DOHH2 (cell line): ENCODE results near the gene TLE5.

ENCODE experiments used
- H3F3A ChIP-seq: fragments of 200-600 bp; sonication (generic), shearing (Covaris generic); 2 replicates; pipeline ENCODE4 v1.6.0; 2016; ENCODE audit warnings: antibody characterized with exemption, mild to moderate bottlenecking; ENCODE audit not compliant: control insufficient read depth, insufficient read depth
- H3K27ac ChIP-seq: fragments of 200-600 bp; sonication (generic); 2 replicates; pipeline ENCODE4 v1.5.1; 2014; ENCODE audit warnings: low read depth, mild to moderate bottlenecking, low read length, moderate library complexity
- H3K27me3 ChIP-seq: fragments of 200-600 bp; sonication (generic); 2 replicates; pipeline ENCODE4 v1.6.1; 2014; ENCODE audit warnings: mild to moderate bottlenecking, low read length, mixed read lengths; ENCODE audit not compliant: control insufficient read depth
- H3K36me3 ChIP-seq: fragments of 200-600 bp; sonication (generic); 2 replicates; pipeline ENCODE4 v1.6.1; 2014; ENCODE audit warnings: mild to moderate bottlenecking, low read length, moderate library complexity, mixed read lengths; ENCODE audit not compliant: control insufficient read depth
- H3K4me1 ChIP-seq: fragments of 200-600 bp; sonication (generic); 2 replicates; pipeline ENCODE4 v1.6.1; 2014; ENCODE audit warnings: mild to moderate bottlenecking, low read length, mixed read lengths; ENCODE audit not compliant: control insufficient read depth
- H3K4me2 ChIP-seq: fragments of 200-600 bp; sonication (generic); 2 replicates; pipeline ENCODE4 v1.6.0; 2014; ENCODE audit warnings: mild to moderate bottlenecking, low read length, moderate library complexity
- H3K4me3 ChIP-seq: fragments of 200-600 bp; sonication (generic); 2 replicates; pipeline ENCODE4 v1.5.1; 2014; ENCODE audit warnings: mild to moderate bottlenecking, low read length, mixed read lengths
- H3K79me2 ChIP-seq: fragments of 200-600 bp; sonication (generic); 2 replicates; pipeline ENCODE4 v1.6.1; 2014; ENCODE audit warnings: mild to moderate bottlenecking, low read length, mixed read lengths; ENCODE audit not compliant: control insufficient read depth
- H3K9me2 ChIP-seq: fragments of 200-600 bp; sonication (generic); replicated peaks from 2 replicates; pipeline ENCODE4 v1.6.1; 2014; ENCODE audit warnings: mild to moderate bottlenecking, low read length, mixed read lengths; ENCODE audit not compliant: control insufficient read depth
- H3K9me3 ChIP-seq: fragments of 200-600 bp; sonication (generic); 2 replicates; pipeline ENCODE4 v1.6.1; 2014; ENCODE audit warnings: antibody characterized with exemption, low read length, mixed read lengths; ENCODE audit not compliant: control insufficient read depth, insufficient read depth
- H4K20me1 ChIP-seq: fragments of 200-600 bp; sonication (generic); 2 replicates; pipeline ENCODE4 v1.6.0; 2014; ENCODE audit warnings: low read depth, mild to moderate bottlenecking, antibody characterized with exemption, low read length, moderate library complexity; ENCODE audit not compliant: control insufficient read depth, insufficient read depth
- CTCF ChIP-seq: fragments of 200-600 bp; sonication (generic); IDR thresholded peaks from one replicate; pipeline ENCODE4 v1.5.1; 2014; ENCODE audit warnings: antibody characterized with exemption, mild to moderate bottlenecking, low read depth, low read length; ENCODE audit not compliant: poor library complexity, severe bottlenecking
- EZH2phosphoT487 ChIP-seq: fragments of 200-600 bp; sonication (generic); IDR thresholded peaks from 2 replicates; pipeline ENCODE4 v1.6.1; 2017; ENCODE audit warnings: borderline replicate concordance, mild to moderate bottlenecking, antibody characterized with exemption, low read length, moderate library complexity, mixed read lengths

TLE5 gene

GRCh38 chr19:3099347-3100145, 37.3 kb upstream of the TLE5 start:
- H3K36me3 ChIP-seq: no peaks in the 10 kb centered on the region
- no peak overlapping the region for H3K4me2 ChIP-seq
- no peak for TF ChIP-seq EZH2phosphoT487
- TF ChIP-seq CTCF: no peak
- H3K27ac ChIP-seq: no peak overlapping the region
- H3K4me1 ChIP-seq: peaks cover 30% of the 10 kb centered on the region
- no peaks in the 10 kb centered on the region for H3F3A ChIP-seq
- H3K9me2 ChIP-seq: no peaks in the 10 kb centered on the region
- no peak overlapping the region for H3K4me3 ChIP-seq
- no peaks in the 10 kb centered on the region for H3K9me3 ChIP-seq
- peaks cover 4% of the 10 kb centered on the region; the same call in 1 of the 2 replicates for H3K27me3 ChIP-seq
- H4K20me1 ChIP-seq: peaks cover 3% of the 10 kb centered on the region; the same call in 1 of the 2 replicates
- H3K79me2 ChIP-seq: peaks cover 34% of the 10 kb centered on the region

GRCh38 chr19:3098515-3099346, 36.4 kb upstream of the TLE5 start:
- no peak overlapping the region for H3K27ac ChIP-seq
- TF ChIP-seq CTCF (no peak), EZH2phosphoT487 (no peak)
- no peaks in the 10 kb centered on the region for H3K9me2 ChIP-seq
- no peaks in the 10 kb centered on the region for H3K36me3 ChIP-seq
- H4K20me1 ChIP-seq: no peaks in the 10 kb centered on the region
- no peak overlapping the region for H3K4me3 ChIP-seq
- peak overlapping the region; percentile 26 for H3K4me2 ChIP-seq
- no peaks in the 10 kb centered on the region for H3F3A ChIP-seq
- H3K4me1 ChIP-seq: peaks cover 24% of the 10 kb centered on the region
- H3K27me3 ChIP-seq: peaks cover 4% of the 10 kb centered on the region; the same call in 1 of the 2 replicates
- H3K9me3 ChIP-seq: no peaks in the 10 kb centered on the region
- H3K79me2 ChIP-seq: peaks cover 30% of the 10 kb centered on the region

GRCh38 chr19:3098141-3098514, 35.8 kb upstream of the TLE5 start:
- Histone ChIP-seq H3K9me3 (no peaks in the 10 kb centered on the region), H3F3A (no peaks in the 10 kb centered on the region), H3K4me2 (no peak overlapping the region), H3K4me3 (no peak overlapping the region), H3K27me3 (peaks cover 4% of the 10 kb centered on the region; the same call in 1 of the 2 replicates), H3K27ac (no peak overlapping the region), H3K79me2 (peaks cover 30% of the 10 kb centered on the region), H3K4me1 (peaks cover 22% of the 10 kb centered on the region), H3K36me3 (no peaks in the 10 kb centered on the region), H3K9me2 (no peaks in the 10 kb centered on the region), H4K20me1 (no peaks in the 10 kb centered on the region)
- TF ChIP-seq EZH2phosphoT487 (no peak), CTCF (no peak)
